CD4-positive, alpha-beta T cell treated with Interleukin-10 for 1 hour (primary cell): ENCODE results near the gene SPG7.

Experiments
- DNase-seq: peaks from one replicate; pipeline ENCODE4 v3.0.0-alpha.2; 2020

The SPG7 gene

DNA sequence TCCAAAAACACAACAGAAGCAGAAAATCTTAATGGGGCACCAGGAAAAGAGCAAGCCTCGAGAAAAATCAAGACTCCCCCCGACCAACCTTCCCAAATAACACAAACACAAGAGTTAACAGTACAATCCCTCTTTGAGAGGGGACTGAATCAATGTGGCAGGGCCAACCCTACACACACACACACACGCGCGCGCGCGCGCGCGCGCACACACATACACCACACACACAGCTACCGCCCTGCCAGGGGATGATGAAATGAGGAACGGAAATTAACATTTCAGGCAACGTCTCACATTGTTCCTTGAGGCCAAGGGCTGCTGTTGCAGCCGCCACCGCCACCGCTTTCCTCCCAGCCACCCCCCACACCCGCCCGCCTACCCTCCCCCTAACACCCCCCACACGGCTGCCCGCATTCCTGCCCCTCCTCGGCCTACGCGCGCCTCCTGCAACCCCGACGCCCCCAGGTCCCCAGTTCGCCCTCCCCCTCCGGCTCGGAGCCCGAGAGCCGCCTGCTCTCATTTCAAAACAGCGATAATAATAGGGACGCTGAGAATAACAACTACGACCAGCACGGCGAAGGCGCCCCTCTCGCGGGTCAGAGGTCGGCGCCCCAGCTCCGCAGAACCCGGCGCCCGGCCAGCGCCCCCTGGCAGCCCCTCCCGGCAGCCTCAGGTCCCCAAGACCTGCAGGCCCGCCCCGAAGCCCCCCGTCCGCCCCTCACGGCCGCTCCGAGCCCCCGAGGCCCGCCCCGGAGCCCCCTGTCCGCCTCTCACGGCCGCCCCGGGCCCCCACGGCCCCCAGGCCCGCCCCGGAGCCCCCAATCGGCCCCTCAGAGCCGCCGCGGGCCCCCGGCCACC lies 18.9 kb upstream of the SPG7 start:
- DNase-seq: peak; percentile 91

DNA sequence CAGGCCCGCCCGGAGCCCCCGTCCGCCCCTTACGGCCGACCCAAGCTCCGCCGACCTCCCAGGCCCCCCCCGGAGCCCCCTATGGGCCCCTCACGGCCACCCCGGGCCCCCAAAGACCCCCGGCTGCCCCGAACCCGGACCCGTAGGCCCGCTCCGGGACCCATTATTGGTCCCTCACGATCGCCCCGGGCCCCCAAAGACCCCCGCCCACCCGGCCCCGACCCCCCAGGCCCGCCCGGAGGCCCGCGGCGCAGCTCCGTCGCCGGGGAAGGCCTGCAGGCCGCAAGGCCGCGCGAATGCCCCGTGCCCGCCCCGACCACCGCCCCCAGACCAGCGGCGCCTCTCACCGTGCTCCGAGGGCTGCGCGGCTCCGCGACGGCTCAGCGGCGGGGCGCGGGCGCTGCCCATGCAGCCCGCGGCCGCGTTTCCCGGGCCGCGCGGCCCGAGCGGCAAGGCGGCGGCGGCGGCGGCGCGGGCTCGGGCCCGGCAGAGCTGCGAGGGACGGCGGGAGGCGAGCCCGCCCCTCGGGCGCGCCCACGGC lies 18.2 kb upstream of the SPG7 start:
- no peak for DNase-seq

DNA sequence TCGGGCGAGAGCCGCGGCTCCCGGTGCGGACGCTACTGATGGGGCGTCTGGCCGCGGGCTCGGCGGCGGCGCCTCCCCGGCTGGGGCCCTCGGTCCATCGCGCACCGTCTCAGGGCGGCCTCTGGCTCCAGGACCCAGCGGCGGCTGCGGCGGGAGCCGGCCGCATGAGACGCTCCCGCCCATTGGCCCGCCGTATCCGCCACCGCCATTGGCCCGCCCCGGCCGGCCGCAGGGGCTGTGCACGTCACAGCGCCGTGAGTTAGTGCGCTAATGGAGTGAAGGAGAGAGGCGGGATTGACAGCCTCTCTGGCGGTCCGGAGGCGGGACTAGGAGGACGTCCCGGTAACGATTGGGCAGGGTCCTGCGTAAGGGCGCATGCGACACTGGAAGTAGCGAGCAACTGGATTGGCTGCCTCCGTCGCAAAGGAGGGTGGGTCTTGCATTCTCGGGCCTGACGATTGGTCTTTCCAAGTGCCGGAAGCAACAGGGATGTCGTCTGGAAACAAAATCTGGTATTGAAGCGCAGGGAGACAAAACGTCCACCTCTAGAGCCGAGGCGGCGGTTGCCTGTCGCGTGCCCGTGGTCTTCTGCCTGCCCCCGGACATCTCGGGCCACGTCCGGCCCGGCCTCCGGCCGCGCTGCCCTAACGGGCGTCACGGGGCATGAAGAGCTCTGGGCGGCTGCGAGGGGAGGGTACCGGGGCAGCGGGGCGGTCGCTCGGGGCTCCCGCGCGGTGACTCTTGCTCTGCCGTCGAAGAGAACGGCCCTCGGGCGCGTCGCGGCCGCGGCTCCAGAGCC lies 17.6 kb upstream of the SPG7 start, which contains the start of gene ANKRD11:
ANKRD11 (minus strand) TSS at position 123 of the 799 bp plus-strand sequence. CDS start 173,542 bp downstream, outside the sequence.
- DNase-seq: peak; percentile 99

DNA sequence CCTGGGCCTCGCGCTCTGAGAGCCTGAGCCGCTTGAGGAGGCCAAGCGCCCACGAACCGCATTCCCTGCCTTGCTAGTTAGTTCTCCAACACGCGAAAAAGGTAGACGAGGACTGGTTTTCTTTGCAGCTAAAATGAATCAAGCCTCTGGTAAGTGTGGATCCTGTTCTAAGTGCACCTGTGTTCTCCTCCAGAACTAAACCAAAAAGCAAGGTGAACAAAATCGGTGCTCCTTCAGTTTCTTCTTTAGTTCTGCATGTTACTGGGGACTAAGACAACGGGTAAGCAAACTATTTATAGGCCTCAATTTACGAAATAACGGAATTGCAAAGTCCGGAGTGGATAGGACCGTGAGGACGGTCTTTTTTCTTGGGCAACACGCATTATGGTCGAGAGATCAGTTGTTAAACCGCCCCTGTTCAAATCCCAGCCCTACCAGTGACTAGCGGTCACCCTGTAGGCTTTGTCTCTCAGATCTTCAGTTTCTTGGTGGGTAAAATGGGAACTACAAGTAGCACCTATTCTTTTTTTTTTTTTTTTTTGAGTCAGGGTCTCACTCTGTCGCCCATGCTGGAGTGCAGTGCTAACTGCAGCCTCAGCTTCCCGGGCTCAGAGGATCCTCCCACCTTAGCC lies 16.8 kb upstream of the SPG7 start:
- DNase-seq: no peak

DNA sequence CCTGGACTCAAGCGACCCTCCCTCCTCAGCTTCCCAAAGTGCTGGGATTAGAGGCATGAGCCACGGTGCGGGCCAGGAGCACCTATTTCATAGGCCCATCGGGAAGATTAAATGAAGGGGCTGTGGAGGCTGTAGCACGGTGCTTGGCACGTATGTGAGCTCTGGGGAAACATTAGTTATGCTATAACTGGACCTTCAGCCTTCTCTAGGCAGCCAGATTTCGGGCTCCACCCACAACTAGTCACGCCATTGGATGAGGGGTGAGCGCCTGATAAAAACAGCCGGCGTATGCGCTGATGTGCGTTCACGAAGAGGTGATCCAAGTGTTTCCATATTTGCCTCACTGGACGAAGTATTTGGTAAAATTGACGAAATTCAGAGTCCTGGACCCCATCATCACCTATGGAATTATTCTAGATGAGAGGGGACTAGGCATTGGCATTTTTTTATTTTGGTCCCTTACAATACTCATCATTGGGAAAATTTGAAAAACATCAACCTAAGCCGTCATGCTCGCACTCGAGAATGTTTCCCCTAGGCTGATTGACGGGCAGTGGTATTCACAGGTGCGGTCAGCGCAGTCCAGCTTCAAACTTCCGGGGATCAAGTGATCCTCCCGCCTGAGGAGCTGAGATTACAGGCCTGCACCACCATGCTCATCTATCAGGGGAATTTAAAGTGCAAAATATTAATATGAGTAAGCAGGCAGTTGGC lies 16.1 kb upstream of the SPG7 start:
- DNase-seq: no peak

DNA sequence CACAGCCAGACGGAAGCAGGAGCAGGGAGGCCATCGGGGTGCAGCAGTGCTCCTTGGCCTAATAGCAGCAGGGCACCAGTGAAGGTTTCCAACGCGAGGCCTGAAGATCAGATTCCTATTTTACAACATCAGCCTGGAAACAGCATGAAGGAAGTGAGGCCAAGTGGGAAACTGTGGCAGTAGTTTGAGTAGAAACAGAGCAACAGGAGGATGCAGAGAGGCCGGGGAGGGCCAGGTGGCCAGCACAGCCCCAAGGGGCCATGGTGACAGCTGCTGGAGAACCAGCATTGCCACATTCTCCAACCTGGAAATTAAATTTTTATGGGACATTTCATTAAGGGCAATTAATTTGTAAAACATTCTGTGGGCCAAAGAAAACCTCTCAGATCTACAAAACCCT lies 14.4 kb upstream of the SPG7 start:
- no peak for DNase-seq

DNA sequence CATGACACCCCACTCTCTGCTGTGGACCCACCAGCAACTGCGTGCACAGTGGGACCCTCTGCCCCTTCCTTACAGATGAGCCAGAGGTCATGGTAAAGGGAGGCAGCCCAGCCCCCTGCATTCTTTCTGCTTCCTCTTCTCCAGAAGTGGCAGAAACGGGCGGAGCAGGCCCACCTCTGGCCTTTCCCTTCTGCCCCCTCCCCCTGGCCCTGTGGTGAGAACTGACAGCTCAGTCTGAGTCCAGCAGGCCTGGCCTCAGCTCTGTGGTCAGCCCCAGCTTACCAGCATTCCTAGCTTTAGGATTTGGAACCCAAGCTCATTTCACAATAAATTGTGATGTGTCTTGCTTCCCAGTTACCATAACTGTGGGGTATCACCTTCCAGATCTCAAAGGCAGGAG lies 13.1 kb upstream of the SPG7 start:
- DNase-seq: no peak

DNA sequence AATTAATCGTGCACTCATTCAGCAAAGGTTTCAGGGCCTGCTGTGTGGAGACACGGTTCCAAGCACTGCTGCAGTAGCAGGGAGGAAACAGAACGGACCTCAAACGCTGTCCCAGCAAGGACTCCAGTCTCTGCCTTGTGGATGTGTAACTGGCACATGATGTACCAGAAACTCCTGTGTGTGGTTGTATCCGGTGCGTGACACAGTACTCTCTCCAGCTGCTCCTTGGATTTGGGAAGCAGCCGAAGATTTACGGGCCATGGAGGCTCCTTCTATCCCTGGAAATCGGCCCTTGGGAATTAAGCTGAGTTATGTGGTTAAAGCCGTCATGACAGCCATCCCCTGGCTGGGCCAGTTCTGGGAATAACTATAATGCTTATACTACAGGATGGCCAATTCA lies 9.4 kb upstream of the SPG7 start:
- no peak for DNase-seq

DNA sequence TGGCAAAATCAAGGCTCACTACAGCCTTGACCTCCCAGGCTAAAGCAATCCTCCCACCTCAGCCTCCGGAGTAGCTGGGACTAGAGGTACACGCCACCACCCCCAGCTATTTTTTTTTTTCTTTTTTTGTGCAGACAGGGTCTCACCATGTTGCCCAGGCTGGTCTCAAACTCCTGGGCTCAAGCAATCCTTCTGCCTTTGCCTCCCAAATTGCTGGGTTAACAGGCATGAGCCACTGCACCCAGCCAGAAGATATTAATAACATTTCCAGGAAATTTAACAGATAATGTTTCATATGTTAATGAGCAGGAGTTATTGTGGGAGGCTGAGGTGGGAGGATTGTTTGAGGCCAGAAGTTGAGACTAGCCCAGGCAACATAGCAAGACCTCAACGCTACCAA lies 8.4 kb upstream of the SPG7 start:
- DNase-seq: no peak

DNA sequence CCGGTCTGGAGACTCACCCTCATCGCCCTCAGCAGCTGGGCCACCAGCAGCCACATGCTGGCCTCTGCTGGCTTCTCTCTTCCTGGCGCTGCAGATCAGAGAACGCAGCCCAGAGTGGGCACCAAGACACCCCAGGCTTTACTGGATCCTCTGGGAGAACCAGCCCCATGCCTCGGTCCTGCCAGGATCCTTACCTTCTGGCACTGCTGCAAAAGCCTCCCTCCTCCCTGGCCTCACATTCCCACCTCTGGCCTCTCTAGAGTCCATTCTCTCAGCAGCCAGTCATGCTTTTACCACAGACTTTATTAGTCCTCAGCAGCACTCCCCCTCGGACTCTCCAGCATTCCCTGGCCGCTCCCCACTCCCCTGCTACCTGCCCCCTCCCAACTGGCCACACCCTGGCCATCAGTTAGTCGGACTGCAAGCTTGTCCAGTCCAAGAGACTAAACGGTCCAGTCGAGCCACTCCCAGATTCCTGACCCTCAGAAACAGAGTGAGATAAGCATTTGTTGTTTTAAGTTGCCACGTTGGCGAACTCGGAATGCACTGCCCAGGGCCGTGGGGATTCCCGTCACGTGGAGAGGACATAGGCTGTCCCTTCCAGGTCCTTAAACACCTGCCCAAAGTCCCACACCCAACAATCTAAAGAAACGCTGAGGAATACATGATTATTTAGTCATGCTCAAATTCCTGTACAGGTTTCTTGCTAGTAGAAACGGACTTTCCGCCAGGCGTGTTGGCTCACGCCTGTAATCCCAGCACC lies 5.9 kb upstream of the SPG7 start:
- DNase-seq: no peak

DNA sequence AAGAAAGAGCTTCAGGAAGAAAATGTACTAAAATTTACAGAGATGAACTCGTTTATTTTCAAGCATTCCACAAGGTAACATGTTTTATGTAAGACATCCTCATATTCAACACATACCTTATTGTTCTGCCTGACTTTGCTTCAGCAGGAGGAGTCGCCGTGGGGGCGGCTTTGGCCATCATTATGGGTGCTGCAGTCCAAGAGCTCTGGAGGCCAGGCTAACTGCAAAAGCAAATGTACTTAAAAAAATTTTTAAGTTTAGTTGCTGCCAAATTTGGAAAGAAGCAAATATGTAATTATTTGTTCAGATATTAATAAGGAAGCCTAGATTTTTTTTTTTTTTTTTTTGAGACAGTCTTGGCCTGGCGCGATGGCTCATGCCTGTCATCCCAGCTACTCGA lies 4.1 kb upstream of the SPG7 start:
- no peak for DNase-seq

DNA sequence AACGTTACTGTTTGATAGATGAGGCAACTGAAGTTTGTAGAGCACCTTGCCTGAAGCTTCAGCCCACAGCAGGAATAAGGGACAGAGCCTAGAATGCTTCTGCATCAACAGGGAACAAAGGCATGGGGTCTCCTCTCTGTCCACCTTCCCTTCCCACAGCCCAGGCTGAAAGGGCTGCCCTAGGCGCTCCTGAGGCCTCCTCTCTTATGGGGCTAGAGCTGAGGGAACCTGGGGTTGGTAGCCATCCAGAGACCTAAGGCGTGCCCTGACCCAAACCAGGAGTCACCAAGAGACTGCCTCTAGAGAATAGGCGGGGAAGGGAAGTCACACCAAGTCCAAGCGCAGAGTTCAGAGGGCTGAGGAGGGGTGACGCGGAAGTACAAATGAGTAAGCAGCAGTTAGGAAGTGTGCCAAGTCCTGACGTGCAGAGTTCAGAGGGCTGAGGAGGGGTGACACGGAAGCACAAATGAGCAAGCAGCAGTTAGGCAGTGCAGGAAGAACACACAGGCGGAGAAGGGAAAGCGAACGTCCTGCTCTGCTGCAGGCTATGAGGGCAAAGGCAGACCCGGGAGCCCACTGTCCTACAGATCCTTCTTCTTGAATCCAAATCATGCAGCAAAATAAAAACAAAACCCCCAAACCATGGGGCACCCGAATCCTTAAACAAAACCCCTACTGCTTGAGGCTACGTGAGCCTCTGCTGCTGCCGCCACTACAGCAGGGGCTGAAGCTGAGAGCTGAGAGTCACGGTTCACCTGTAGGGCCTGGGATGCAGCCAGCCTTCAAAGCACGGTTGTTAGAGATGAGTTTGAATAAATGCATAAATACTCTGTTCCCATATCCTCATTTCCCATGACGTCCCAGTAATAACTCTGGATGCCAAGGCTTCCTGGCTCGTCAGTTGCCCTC lies 2.7 kb upstream of the SPG7 start:
- peak; percentile 91 for DNase-seq

DNA sequence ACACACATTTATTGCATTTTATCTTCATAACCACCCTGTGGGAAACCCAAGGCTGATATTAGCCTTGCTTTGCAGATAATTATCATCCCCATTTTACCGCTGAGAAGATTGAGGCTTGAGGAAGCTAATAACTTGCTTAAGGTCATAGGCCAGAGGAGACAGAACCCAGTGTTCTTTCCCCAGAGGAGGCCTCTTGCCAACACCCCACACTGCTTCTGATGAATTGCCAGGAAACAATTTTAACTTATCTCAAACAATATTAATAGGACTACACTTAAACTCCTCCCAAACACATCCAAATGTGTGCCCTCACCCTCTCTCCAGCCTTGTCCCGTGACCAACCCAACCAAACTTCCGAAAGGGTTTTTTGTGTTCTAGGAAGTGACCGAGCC lies 2.1 kb upstream of the SPG7 start:
- DNase-seq: no peak

DNA sequence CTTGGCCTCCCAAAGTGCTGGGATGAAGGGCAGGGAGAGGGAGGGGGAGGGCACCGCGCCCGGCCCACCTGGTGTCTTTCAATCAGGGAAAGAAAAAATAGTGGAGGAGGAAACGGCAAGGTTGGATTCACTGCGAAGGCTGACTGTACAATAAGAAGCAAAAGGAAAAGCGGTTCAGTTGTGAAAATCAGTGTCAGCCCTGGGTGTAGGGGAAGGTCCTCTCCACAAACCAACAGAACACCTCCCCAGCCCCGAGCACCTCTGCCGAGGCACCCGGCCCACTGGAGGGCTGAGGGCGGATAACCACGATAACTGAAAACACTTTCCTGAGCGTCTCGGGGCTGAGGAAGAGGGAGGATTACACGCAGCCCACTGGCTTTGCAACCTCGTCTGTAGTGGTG lies 1.4 kb upstream of the SPG7 start:
- peak; percentile 51 for DNase-seq

DNA sequence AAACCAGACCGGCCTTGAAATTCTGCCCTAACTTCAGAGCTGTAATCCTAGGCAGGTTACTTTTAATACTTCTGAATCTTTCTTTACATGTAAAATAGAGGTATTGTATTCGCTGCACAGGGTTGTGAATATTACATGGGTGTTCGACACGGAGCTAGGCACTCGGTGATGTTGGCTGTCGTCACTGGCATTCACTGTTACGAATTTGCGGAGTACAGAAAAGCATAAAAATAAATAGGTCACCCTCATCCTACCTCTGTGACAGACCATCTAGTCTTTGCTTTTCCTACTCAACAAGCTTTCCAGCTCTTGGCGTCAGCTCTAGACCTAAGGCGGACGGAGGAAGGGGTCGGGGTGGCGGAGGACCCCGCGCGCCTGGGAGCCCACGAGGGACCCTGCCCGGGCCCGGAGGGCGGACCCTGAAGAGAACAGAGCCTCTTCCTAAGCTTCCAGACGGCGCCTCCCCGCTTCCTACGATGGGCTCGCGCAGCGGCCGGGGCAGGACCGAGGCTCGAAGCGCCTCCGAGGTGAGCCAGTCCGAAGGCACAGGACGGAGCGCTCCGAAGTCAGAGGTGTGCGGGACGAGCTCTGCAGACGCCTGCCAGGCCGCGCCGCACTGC lies 879 bp upstream of the SPG7 start:
- DNase-seq: peak; percentile 27

DNA sequence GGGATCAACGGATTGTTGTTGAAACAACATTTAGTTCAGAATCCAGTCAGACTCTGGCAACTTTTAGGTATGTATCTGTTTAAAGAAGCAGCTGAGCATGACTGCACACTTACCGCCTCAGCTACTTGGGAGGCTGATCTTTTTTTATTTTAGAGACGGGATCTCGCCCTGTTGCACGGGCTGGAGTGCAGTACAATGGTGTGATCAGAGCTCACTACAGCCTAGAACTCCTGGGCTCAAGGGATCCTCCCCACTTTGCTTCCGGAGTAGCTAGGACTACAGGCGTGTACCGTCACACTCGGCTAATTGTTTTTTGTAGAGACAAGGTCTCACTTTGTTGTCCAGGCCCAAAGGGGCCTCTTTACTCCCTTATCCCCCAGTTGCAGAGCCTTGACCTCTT lies 2.3 kb downstream of the SPG7 start:
- no peak for DNase-seq

DNA sequence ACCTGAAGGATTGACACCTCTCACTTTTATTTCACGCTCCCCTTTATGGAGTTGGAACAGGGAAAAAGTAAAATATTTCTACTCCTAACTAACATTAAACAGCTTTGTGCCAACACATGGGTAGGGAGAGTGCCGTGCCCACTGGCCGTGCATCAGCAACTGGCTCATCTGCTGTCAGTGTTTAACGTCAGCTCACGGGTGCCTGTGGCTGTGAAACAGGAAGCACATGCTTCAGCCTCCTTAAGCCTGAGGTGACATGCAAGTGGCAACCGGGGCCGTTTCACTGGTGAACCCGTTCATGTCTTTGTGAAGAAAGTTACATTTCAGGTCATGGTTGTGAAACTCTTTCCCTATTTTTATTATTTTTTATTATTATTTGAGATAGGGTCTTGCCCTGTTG lies 3.2 kb downstream of the SPG7 start:
- no peak for DNase-seq

DNA sequence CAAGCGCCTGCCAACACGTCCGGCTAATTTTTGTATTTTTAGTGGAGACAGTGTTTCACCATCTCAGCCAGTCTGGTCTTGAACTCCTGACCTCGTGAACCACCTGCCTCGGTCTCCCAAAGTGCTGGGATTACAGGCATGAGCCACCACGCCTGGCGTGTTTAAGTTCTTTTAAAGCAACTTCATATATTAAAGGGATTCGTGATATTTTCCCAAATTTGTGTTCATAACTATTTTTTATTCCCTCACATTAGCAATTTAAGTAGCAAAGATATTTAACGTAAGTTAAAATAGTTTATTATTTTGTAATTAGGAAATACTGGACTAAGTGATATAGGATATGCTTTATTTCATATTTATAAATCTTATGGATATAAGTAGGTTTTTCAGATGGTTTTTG lies 4.2 kb downstream of the SPG7 start:
- DNase-seq: no peak

DNA sequence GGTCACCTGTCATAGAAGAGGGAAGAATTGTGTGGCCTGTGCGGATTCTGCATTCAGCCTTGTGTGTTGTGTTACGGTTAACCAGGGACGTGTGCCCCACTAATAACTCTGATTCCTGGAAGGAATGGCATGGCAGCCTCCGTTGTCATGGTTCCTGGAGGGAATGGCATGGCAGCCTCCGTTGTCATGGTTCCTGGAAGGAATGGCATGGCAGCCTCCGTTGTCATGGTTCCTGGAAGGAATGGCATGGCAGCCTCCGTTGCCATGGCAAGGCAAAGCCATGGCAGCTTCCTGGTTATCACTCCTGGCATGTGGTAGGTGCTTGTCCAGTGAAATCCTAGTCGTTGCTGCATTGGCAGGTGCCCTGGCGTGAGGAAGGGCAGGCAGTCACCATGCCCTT lies 8.9 kb downstream of the SPG7 start:
- no peak for DNase-seq

DNA sequence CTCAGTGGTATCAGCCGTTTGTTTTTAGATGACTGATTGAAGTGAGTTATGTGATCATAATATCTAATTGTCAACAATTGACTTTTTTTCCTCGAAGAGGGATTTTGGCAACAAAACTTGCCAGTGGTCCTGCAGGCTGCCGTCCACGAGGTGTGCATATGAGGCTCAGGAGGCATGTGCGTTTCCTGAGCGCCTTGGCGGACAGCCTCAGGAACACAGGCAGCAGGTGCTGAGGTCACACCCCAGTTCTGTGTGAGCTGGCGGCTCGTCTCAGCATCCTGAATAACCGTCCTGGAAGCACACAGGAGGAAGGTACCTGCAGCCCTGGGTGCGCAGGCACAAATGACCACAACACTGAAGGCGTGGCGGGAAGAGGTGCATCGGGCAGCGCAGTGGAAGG lies 11.7 kb downstream of the SPG7 start:
- DNase-seq: no peak
